Thymus (tissue), 11 donors: ENCODE results near the gene CDK14. TPM values are rescaled to one million over a fixed set of nuclear protein-coding genes. Genes with fewer than 3 reads are reported as not detected.
"Not testable (repeated sequence)": the region's sequence is repeated elsewhere in the genome, so short reads cannot be mapped to it uniquely, and the experiment has no call there.

Source experiments
- DNase-seq, 9 donors: peaks; one replicate each; pipeline ENCODE4 v3.0.0-alpha.2; 2013; ENCODE audit warnings: low spot score in 9 of 9, low read depth in 6 of 9, missing footprints in 1 of 9
- H3K27ac ChIP-seq, 2 donors: one replicate each; pipeline ENCODE4 v1.5.1; 2013; ENCODE audit warnings: control low read depth in 1 of 2, low read depth in 1 of 2, low read length in 1 of 2, mild to moderate bottlenecking in 1 of 2, moderate library complexity in 1 of 2
- H3K27me3 ChIP-seq, 2 donors: one replicate each; pipeline ENCODE4 v1.5.1; 2013; ENCODE audit warnings: low read length in 1 of 2; ENCODE audit not compliant: control insufficient read depth in 2 of 2, insufficient read depth in 1 of 2
- H3K36me3 ChIP-seq, 2 donors: one replicate each; pipeline ENCODE4 v1.5.1; 2013; ENCODE audit warnings: low read length in 1 of 2, mild to moderate bottlenecking in 1 of 2, moderate library complexity in 1 of 2; ENCODE audit not compliant: control insufficient read depth in 2 of 2, insufficient read depth in 2 of 2
- H3K4me1 ChIP-seq, 2 donors: one replicate each; pipeline ENCODE4 v1.5.1; 2013; ENCODE audit warnings: low read length in 2 of 2; ENCODE audit not compliant: control insufficient read depth in 2 of 2, insufficient read depth in 2 of 2
- H3K4me3 ChIP-seq, 2 donors: one replicate each; pipeline ENCODE4 v1.5.1; 2013; ENCODE audit warnings: low read length in 2 of 2, control low read depth in 1 of 2, mild to moderate bottlenecking in 1 of 2
- H3K9me3 ChIP-seq, 2 donors: one replicate each; pipeline ENCODE4 v1.5.1; 2013; ENCODE audit warnings: low read length in 1 of 2, mild to moderate bottlenecking in 1 of 2; ENCODE audit not compliant: control insufficient read depth in 2 of 2, insufficient read depth in 1 of 2
- WGBS: extraction: QIAGEN DNeasy Blood & Tissue Kit; methylation state at CpG from one replicate; pipeline ENCODE4 v1.1.7; 2013; 5-methylcytosine and 5-hydroxymethylcytosine counted together
- polyA plus RNA-seq: library from polyadenylated mRNA; stranded (reverse); fragments of 200-250 nt; gene quantifications from one replicate; pipeline ENCODE4 v1.2.3, GENCODE V29; 2013
- total RNA-seq: library from RNA; stranded (reverse); fragments of 120-200 nt; gene quantifications from one replicate; pipeline ENCODE4 v1.2.4, GENCODE V29; 2013
- donor health status: healthy.

CDK14 gene
- total and polyA plus RNA-seq, 2 donors, result 7.6 to 9.0 TPM

DNA sequence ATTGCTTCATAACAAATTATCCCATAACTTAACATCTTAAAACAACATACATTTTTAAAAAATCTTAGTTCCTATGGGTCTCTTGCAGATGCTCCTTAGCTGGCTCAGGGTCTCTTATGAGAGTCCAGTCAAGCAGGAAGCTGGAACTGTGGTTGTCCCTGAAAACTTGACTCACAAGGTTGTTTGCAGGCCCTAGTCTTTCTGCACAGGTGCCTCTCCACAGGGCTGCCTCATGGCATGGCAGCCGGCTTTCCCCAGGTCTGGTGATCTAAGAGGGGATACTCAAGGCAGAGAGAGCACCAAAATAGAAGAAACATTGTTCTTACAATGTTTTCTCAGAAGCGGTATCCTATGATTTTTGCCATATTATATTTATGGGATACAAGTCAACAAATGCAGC lies 127.1 kb downstream of the CDK14 start:
- Histone ChIP-seq H3K27me3 (no peaks in the 10 kb centered on the region), H3K27ac (no peak overlapping the region), H3K4me3 (no peak overlapping the region), H3K4me1 (no peaks in the 10 kb centered on the region), H3K9me3 (no peaks in the 10 kb centered on the region), H3K36me3 (no peaks in the 10 kb centered on the region)
- 95% methylated on average over 2 of the region's 2 CpGs for WGBS
- DNase-seq, result no peak

DNA sequence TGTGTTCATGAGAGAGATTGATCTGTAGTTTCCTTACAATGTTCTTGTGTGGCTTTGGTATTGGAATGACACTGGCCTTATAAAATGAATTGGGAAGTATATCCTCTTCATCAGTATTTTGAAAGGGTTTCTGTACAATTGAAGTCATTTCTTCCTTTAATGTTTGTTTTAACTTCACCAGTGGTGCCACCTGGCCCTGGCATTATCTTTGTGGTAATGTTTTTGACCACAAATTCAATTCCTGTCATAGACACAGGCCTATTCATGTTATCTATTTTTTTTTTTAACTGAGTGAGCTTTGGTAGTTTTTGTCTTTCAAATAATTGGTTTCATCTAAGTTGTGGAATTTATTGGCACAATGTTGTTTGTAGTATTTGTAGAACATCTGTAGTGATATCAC lies 127.7 kb downstream of the CDK14 start:
- no peaks in the 10 kb centered on the region for H3K9me3 ChIP-seq
- H3K4me1 ChIP-seq, result no peaks in the 10 kb centered on the region
- H3K27ac ChIP-seq, result no peak overlapping the region
- H3K4me3 ChIP-seq, result no peak overlapping the region
- H3K36me3 ChIP-seq, result no peaks in the 10 kb centered on the region
- DNase-seq, result no peak
- no peaks in the 10 kb centered on the region for H3K27me3 ChIP-seq

DNA sequence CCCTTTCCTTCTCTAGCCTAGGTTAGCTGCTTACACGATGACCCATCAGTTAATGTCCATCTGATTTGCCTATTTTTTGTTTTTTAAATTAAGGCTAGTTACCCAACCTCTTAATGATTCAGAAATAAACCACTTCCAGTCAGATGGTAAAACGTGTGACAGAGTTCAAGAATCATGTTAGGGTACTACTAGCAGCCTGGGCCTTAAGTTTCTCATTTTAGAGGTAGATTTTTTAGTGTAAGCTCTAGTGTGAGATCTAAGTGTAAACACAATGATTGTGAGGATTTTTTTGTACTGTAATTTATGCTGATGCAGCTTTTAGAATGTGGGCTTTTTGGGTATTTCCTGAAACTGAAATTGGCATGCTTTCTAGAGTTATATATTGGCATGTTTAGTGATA lies 130.0 kb downstream of the CDK14 start:
- no peaks in the 10 kb centered on the region for H3K27me3 ChIP-seq
- no peaks in the 10 kb centered on the region for H3K4me1 ChIP-seq
- no peak for DNase-seq
- WGBS, result 70% methylated on average over 2 of the region's 2 CpGs
- no peaks in the 10 kb centered on the region for H3K36me3 ChIP-seq
- H3K9me3 ChIP-seq, result no peaks in the 10 kb centered on the region
- no peak overlapping the region for H3K27ac ChIP-seq
- H3K4me3 ChIP-seq, result no peak overlapping the region

DNA sequence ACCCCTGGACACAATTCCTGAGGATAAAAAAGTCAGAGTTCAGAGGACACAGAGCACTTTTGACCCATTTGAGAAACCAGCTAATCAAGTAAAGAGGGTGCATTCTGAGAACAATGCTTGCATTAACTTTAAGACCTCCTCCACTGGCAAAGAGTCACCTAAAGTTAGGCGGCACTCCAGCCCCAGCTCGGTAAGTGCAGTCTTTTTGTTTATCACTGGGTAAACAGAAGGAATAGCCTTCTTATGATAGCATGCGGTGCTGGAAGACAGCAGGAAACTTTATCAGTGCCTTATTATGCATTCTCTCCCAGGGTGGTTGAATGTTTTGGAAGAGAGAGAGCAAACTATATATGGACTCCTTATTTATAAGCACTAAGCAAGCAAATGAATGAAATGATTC lies 130.5 kb downstream of the CDK14 start:
- H3K27ac ChIP-seq, result no peak overlapping the region
- H3K4me1 ChIP-seq, result no peaks in the 10 kb centered on the region

DNA sequence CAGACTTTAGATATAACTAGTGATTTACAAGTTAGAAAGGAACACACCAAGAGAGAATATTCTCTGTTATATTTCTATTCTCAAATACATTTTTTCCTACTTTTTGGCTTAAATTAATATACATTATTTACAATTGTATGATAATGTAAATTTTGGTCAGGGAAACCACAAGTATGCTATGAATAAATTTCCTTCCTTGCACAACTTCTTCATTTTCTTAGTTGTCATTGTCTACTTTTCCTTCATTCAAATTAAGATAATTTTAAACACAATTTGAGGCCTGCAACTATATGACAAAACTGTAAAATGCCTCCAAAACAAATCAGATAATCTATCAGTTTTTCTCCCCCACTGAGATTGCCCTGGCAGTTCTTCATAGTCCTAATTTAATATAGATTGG lies 131.3 kb downstream of the CDK14 start:
- no peaks in the 10 kb centered on the region for H3K4me1 ChIP-seq
- no peak overlapping the region for H3K4me3 ChIP-seq
- no peaks in the 10 kb centered on the region for H3K9me3 ChIP-seq
- H3K27ac ChIP-seq, result no peak overlapping the region
- H3K36me3 ChIP-seq, result no peaks in the 10 kb centered on the region
- H3K27me3 ChIP-seq, result no peaks in the 10 kb centered on the region
- no peak for DNase-seq

More for the DNA sequence above, 130.5 kb downstream of the CDK14 start:
- 85% methylated on average over 3 of the region's 3 CpGs for WGBS
- H3K27me3 ChIP-seq, result no peaks in the 10 kb centered on the region
- DNase-seq, result no peak
- no peaks in the 10 kb centered on the region for H3K9me3 ChIP-seq
- H3K36me3 ChIP-seq, result no peaks in the 10 kb centered on the region
- H3K4me3 ChIP-seq, result no peak overlapping the region

DNA sequence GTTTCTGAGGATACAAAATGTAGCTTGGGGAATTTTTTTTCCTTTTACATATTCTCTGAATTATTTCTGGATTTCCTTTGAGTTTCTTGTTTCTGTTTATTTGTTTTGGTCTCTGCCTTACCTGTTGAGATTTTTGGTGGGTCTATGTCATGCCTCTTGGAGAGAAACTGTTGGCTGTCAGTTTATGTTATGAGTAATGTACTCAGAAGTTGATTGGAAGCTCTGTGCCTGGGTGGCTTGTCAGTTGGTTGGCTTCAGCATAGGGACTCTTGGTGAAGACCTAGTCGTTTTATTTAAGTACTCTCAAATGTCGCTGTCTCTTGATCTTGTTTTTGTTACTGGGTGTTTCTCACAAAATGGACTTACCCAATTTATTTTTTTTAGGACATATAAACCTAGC lies 132.4 kb downstream of the CDK14 start:
- Histone ChIP-seq H3K36me3 (no peaks in the 10 kb centered on the region), H3K27me3 (no peaks in the 10 kb centered on the region), H3K27ac (no peak overlapping the region), H3K4me3 (no peak overlapping the region), H3K9me3 (no peaks in the 10 kb centered on the region), H3K4me1 (no peaks in the 10 kb centered on the region)
- WGBS, result 96% methylated on average over 2 of the region's 2 CpGs
- DNase-seq, result no peak

DNA sequence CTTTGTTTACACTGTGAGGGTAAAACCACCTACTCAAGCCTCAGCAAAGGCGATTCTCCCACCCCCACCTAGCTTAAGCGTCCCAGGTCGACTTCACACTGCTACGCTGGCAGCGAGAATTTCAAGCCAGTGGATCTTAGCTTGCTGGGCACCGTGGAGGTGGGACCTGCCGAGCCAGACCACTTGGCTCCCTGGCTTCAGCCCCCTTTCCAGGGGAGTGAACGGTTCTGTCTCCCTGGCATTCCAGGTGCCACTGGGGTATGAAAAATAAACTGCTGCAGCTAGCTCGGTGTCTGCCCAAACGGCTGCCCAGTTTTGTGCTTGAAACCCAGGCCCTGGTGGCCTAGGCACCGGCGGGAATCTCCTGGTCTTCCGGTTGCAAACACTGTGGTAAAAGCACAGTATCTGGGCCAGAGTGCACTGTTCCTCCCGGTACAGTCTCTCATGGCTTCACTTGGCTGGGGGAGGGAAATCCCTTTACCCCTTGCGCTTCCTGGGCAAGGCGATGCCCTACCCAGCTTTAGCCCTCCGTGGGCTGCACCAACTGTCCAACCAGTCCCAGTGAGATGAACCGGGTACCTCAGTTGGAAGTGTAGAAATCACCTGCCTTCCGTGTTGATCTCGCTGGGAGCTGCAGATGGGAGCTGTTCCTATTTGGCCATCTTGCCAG lies 139.6 kb downstream of the CDK14 start:
- not testable (repeated sequence) for H3K27ac ChIP-seq, H3K36me3 ChIP-seq, DNase-seq, H3K4me1 ChIP-seq, H3K4me3 ChIP-seq, H3K27me3 ChIP-seq, H3K9me3 ChIP-seq
- WGBS, result 96% methylated on average over 20 of the region's 20 CpGs

DNA sequence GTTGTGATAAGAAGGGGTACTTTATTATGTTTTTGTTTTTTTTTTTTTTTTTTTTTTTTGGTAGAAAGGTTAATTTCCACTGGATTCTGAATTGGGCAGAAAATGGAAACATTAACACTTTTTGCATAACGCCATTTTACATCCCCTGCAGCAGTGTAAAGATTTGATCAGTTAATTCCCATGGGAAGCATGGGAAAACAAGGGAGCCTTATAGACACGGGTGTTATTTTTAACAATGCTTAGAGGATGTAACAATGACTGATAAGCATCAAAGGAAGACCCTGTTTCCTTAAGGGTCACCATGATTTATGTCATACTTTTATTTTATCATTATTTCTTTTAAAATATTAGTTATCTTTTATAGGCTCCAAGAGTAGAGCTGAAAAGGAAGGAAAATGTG lies 140.2 kb downstream of the CDK14 start:
- Histone ChIP-seq H3K36me3 (no peaks in the 10 kb centered on the region), H3K27ac (no peak overlapping the region), H3K9me3 (peaks cover 0 to 7% of the 10 kb centered on the region in 2 donors), H3K27me3 (no peaks in the 10 kb centered on the region), H3K4me3 (no peak overlapping the region), H3K4me1 (no peaks in the 10 kb centered on the region)
- 77% methylated on average over 2 of the region's 2 CpGs for WGBS
- no peak for DNase-seq

DNA sequence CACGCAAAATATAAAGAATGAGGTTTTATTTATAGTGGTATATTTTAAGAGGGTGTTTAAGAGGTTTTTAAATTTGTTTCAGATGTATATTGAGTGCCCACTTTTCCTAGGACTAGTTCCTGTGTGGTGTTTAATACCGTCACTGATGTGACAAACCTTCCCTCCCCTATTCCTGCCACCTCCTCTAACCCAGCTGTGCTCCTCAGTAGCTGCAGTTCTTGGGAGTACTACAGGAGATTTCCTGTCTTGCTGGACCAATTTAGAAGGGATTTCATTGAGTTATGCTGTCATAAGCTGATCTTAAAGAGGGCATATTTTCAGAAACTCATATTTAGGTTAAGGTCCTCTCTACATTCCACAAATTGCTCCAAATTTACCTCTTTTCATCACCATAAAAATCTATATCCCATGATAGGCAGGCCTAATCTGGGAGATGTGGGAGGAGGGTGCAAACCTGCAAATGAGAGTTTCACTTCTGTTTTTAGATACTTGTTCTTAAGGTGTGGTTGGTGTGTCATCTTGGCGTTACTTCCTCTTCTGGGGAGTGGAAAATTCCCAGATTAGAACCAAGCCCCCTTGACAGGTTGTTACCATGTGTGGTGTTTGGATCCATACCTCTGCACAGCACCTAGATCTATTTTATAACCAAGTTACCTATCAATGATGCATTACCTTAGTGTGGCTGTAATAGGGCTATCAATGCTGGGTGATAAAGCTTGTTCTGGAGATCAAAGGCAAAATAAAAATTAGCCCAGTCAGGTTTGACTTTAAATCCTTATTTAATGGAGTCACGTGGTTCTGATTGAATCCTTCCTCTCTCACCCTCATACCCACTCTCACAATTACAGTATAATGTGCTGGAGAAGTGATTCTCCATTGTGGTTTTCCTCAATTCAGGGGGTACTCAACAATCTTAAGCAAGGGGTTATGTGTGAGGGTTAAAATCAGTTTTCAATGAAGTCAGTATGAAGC lies 141.1 kb downstream of the CDK14 start:
- peak in 1 of 9 donors; percentile 16 for DNase-seq
- H3K27me3 ChIP-seq, result no peaks in the 10 kb centered on the region
- H3K4me1 ChIP-seq, result no peaks in the 10 kb centered on the region
- H3K9me3 ChIP-seq, result peaks cover 0 to 7% of the 10 kb centered on the region in 2 donors
- H3K4me3 ChIP-seq, result no peak overlapping the region
- H3K27ac ChIP-seq, result no peak overlapping the region
- 57% methylated on average over 4 of the region's 4 CpGs for WGBS
- H3K36me3 ChIP-seq, result no peaks in the 10 kb centered on the region
